HepG2 (cell line): ENCODE measurements around the gene FHIT. TPM values are rescaled to one million over a fixed set of nuclear protein-coding genes. Genes with fewer than 3 reads are reported as not detected.

Source experiments
- ARID5B ChIP-seq: IDR thresholded peaks from 2 replicates; pipeline ENCODE4 v1.4.0; 2020; ENCODE audit warnings: mild to moderate bottlenecking, missing genetic modification reagents
- ATF7 ChIP-seq, 2 experiments: fragments of 450-650 bp in 1 of 2; sonication (generic) in 1 of 2; formaldehyde crosslinking in 1 of 2; IDR thresholded peaks; 2 replicates each; pipeline versions ENCODE4 v1.4.0 to v1.6.1; 2016 to 2020; ENCODE audit warnings: antibody characterized with exemption in 1 of 2, mild to moderate bottlenecking in 1 of 2, missing genetic modification reagents in 1 of 2
- ISL2 ChIP-seq: sonication (generic); formaldehyde crosslinking; IDR thresholded peaks from 2 replicates; pipeline ENCODE4 v1.5.0; 2020; ENCODE audit warnings: missing genetic modification reagents
- NCOA2 ChIP-seq: sonication (generic); formaldehyde crosslinking; IDR thresholded peaks from 2 replicates; pipeline ENCODE4 v1.8.0; 2022; ENCODE audit warnings: inconsistent platforms
- NCOA5 ChIP-seq: sonication (generic); formaldehyde crosslinking; IDR thresholded peaks from 2 replicates; pipeline ENCODE4 v1.4.0; 2020; ENCODE audit warnings: missing genetic modification reagents
- PAWR ChIP-seq: sonication (generic); formaldehyde crosslinking; IDR thresholded peaks from 2 replicates; pipeline ENCODE4 v1.4.0; 2020; ENCODE audit warnings: missing genetic modification reagents, mild to moderate bottlenecking, borderline replicate concordance
- POLR2AphosphoS2 ChIP-seq: IDR thresholded peaks from 2 replicates; pipeline ENCODE4 v1.6.1; 2011; ENCODE audit warnings: low read depth, low read length, improper control_type of control experiment
- SKI ChIP-seq: fragments of 450-650 bp; IDR thresholded peaks from one replicate; pipeline ENCODE4 v1.6.1; 2018; ENCODE audit warnings: mild to moderate bottlenecking; ENCODE audit not compliant: partially characterized antibody
- ZFP36L2 ChIP-seq: sonication (generic); formaldehyde crosslinking; IDR thresholded peaks from 2 replicates; pipeline ENCODE4 v1.4.0; 2020; ENCODE audit warnings: missing genetic modification reagents
- ZNF512 ChIP-seq: sonication (generic); formaldehyde crosslinking; IDR thresholded peaks from 2 replicates; pipeline ENCODE4 v1.4.0; 2020; ENCODE audit warnings: mild to moderate bottlenecking, missing genetic modification reagents
- ZNF7 ChIP-seq: IDR thresholded peaks from 2 replicates; pipeline ENCODE4 v1.6.1; 2016; ENCODE audit warnings: missing biosample characterization, missing genetic modification reagents
- polyA plus RNA-seq, 8 experiments: library from polyadenylated mRNA; depleted of rRNA in 3 of 8; stranded (reverse) in 7 of 8; unstranded in 1 of 8; fragments of >200 nt; fragmentation: Illumina TruSeq in 4 of 8; extraction: Trizol in 4 of 8; gene quantifications; 2 replicates each; pipeline versions ENCODE4 v1.2.1 to v1.2.3, GENCODE V29; 2011 to 2016; ENCODE audit warnings: low read depth in 4 of 8, missing spikeins in 1 of 8, mixed read lengths in 1 of 8; ENCODE audit not compliant: insufficient read depth in 1 of 8
- total RNA-seq, 5 experiments: library from RNA; depleted of rRNA; stranded (reverse); fragments of >200 nt; fragmentation: Illumina TruSeq; extraction: Trizol; gene quantifications; 2 replicates each; pipeline ENCODE4 v1.2.3, GENCODE V29; 2016; ENCODE audit warnings: low read depth in 1 of 5
- TF ChIP-seq, protein P1 (sequence below): sonication (generic); formaldehyde crosslinking; conservative IDR thresholded peaks from 2 replicates; pipeline ENCODE4 v1.8.0; 2022; ENCODE audit warnings: missing genetic modification reagents
- TF ChIP-seq, protein P2 (sequence below): IDR thresholded peaks from 2 replicates; pipeline ENCODE4 v1.6.1; 2016
- TF ChIP-seq, protein P3 (sequence below): sonication (generic); formaldehyde crosslinking; IDR thresholded peaks from 2 replicates; pipeline ENCODE4 v1.5.1; 2020; ENCODE audit warnings: mild to moderate bottlenecking, missing genetic modification reagents, borderline replicate concordance
- TF ChIP-seq, protein P4 (sequence below): sonication (generic); formaldehyde crosslinking; IDR thresholded peaks from 2 replicates; pipeline ENCODE4 v1.8.1; 2023; ENCODE audit warnings: mild to moderate bottlenecking, missing genetic modification reagents, borderline replicate concordance

Gene FHIT
- total and polyA plus RNA-seq, 2 of the 13 experiments (the other 11 are each of a cell fraction or from before 2014, with no cell fraction given) = 4.0 to 4.6 TPM

DNA sequence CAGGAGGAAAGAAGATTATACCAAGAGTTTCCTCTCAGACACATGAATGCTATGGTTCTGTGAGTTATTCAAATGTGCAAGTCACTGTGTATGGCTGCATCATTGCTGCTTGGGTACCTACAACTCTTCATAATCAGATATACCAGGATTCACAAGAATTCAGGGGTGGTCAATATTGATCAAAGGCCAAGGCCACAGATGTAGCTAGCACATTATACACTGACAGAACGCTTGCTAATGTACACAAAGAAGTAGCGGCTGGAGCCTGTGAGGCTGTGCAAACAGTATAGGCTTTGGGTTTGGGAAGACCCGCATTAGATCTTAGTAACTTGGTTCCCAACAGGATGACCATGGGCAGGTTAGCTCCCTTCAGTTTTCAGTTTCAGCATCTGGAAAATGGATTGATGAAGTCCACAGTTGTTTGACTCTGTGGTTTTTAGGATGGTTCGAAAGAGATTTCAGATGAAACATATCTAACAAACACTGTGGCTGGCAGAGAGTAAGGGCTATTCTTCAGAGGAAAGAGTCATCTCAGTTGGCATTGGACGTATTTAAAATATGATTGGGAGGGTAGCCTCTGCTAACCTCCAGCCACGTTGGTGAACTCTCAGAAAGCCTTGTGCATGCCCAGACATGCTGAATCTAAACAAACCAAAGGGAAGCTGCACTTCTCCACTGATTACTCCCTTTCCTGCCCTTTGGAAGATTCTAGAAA is 1452.7 kb downstream of the FHIT start (continued):
- TF ChIP-seq, protein P1, sequence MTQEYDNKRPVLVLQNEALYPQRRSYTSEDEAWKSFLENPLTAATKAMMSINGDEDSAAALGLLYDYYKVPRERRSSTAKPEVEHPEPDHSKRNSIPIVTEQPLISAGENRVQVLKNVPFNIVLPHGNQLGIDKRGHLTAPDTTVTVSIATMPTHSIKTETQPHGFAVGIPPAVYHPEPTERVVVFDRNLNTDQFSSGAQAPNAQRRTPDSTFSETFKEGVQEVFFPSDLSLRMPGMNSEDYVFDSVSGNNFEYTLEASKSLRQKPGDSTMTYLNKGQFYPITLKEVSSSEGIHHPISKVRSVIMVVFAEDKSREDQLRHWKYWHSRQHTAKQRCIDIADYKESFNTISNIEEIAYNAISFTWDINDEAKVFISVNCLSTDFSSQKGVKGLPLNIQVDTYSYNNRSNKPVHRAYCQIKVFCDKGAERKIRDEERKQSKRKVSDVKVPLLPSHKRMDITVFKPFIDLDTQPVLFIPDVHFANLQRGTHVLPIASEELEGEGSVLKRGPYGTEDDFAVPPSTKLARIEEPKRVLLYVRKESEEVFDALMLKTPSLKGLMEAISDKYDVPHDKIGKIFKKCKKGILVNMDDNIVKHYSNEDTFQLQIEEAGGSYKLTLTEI (CRISPR knock-in tag) = no peak
- TF ChIP-seq, protein P2, sequence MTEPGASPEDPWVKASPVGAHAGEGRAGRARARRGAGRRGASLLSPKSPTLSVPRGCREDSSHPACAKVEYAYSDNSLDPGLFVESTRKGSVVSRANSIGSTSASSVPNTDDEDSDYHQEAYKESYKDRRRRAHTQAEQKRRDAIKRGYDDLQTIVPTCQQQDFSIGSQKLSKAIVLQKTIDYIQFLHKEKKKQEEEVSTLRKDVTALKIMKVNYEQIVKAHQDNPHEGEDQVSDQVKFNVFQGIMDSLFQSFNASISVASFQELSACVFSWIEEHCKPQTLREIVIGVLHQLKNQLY (CRISPR knock-in tag) = no peak
- TF ChIP-seq NCOA5 (CRISPR knock-in tag) (no peak), ZNF512 (CRISPR knock-in tag) (no peak), POLR2AphosphoS2 (no peak), ZFP36L2 (CRISPR knock-in tag) (no peak), ISL2 (CRISPR knock-in tag) (peak; percentile 76), SKI (no peak), NCOA2 (CRISPR knock-in tag) (peak; percentile 81), ATF7 (IDR thresholded peaks at IDR 0.05) (no peak), ATF7 (CRISPR knock-in tag; IDR thresholded peaks at IDR 0.05) (no peak), PAWR (no peak), ZNF7 (CRISPR knock-in tag) (no peak), ARID5B (CRISPR knock-in tag) (peak; percentile 94)
- TF ChIP-seq, protein P3, sequence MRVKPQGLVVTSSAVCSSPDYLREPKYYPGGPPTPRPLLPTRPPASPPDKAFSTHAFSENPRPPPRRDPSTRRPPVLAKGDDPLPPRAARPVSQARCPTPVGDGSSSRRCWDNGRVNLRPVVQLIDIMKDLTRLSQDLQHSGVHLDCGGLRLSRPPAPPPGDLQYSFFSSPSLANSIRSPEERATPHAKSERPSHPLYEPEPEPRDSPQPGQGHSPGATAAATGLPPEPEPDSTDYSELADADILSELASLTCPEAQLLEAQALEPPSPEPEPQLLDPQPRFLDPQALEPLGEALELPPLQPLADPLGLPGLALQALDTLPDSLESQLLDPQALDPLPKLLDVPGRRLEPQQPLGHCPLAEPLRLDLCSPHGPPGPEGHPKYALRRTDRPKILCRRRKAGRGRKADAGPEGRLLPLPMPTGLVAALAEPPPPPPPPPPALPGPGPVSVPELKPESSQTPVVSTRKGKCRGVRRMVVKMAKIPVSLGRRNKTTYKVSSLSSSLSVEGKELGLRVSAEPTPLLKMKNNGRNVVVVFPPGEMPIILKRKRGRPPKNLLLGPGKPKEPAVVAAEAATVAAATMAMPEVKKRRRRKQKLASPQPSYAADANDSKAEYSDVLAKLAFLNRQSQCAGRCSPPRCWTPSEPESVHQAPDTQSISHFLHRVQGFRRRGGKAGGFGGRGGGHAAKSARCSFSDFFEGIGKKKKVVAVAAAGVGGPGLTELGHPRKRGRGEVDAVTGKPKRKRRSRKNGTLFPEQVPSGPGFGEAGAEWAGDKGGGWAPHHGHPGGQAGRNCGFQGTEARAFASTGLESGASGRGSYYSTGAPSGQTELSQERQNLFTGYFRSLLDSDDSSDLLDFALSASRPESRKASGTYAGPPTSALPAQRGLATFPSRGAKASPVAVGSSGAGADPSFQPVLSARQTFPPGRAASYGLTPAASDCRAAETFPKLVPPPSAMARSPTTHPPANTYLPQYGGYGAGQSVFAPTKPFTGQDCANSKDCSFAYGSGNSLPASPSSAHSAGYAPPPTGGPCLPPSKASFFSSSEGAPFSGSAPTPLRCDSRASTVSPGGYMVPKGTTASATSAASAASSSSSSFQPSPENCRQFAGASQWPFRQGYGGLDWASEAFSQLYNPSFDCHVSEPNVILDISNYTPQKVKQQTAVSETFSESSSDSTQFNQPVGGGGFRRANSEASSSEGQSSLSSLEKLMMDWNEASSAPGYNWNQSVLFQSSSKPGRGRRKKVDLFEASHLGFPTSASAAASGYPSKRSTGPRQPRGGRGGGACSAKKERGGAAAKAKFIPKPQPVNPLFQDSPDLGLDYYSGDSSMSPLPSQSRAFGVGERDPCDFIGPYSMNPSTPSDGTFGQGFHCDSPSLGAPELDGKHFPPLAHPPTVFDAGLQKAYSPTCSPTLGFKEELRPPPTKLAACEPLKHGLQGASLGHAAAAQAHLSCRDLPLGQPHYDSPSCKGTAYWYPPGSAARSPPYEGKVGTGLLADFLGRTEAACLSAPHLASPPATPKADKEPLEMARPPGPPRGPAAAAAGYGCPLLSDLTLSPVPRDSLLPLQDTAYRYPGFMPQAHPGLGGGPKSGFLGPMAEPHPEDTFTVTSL (CRISPR knock-in tag) = peak; percentile 99
- TF ChIP-seq, protein P4, sequence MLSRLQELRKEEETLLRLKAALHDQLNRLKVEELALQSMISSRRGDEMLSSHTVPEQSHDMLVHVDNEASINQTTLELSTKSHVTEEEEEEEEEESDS (CRISPR knock-in tag) = no peak
